ENCODE data around the gene HDLBP.

The HDLBP gene

GRCh38 chr2:241228081-241228859 is 87.2 kb downstream of the HDLBP start:
- TF ChIP-seq CTCF (IDR thresholded peaks at IDR 0.05; ENCODE audit: low read depth, low read length) (no peak), EZH2phosphoT487 (IDR thresholded peaks at IDR 0.05; ENCODE audit: low read depth) (no peak)
- Histone ChIP-seq H3K4me1 (ENCODE audit: low read length) (no peaks in the 10 kb centered on the region), H3K27ac (ENCODE audit: low read length) (no peak overlapping the region), H3K9ac (ENCODE audit: low read length) (no peak overlapping the region), H3K27me3 (ENCODE audit: low read depth, low read length) (no peaks in the 10 kb centered on the region), H3K4me3 (ENCODE audit: low read length) (no peak overlapping the region), H4K20me1 (ENCODE audit: insufficient read depth, low read length) (no peaks in the 10 kb centered on the region), H3K4me2 (ENCODE audit: low read length) (no peak overlapping the region), H2AFZ (ENCODE audit: low read depth, low read length) (no peak overlapping the region), H3K36me3 (replicated peaks; ENCODE audit: low read depth, low read length) (peaks cover 27% of the 10 kb centered on the region), H3K79me2 (ENCODE audit: low read length) (no peaks in the 10 kb centered on the region), H3K9me3 (ENCODE audit: insufficient read depth, low read length) (no peaks in the 10 kb centered on the region)

GRCh38 chr2:241227594-241227993 is 87.9 kb downstream of the HDLBP start:
- Histone ChIP-seq H3K9ac (ENCODE audit: low read length) (no peak overlapping the region), H3K9me3 (ENCODE audit: insufficient read depth, low read length) (no peaks in the 10 kb centered on the region), H3K27ac (ENCODE audit: low read length) (no peak overlapping the region), H3K4me1 (ENCODE audit: low read length) (no peaks in the 10 kb centered on the region), H3K4me3 (ENCODE audit: low read length) (no peak overlapping the region), H3K36me3 (replicated peaks; ENCODE audit: low read depth, low read length) (peaks cover 27% of the 10 kb centered on the region), H3K79me2 (ENCODE audit: low read length) (no peaks in the 10 kb centered on the region), H3K27me3 (ENCODE audit: low read depth, low read length) (no peaks in the 10 kb centered on the region), H3K4me2 (ENCODE audit: low read length) (no peak overlapping the region), H4K20me1 (ENCODE audit: insufficient read depth, low read length) (no peaks in the 10 kb centered on the region), H2AFZ (ENCODE audit: low read depth, low read length) (no peak overlapping the region)
- TF ChIP-seq EZH2phosphoT487 (IDR thresholded peaks at IDR 0.05; ENCODE audit: low read depth): no peak
- TF ChIP-seq CTCF (IDR thresholded peaks at IDR 0.05; ENCODE audit: low read depth, low read length): no peak

- Histone ChIP-seq H3K27me3 (ENCODE audit: low read depth, low read length) (no peaks in the 10 kb centered on the region), H3K36me3 (replicated peaks; ENCODE audit: low read depth, low read length) (peaks cover 26% of the 10 kb centered on the region), H3K4me2 (ENCODE audit: low read length) (no peak overlapping the region), H3K4me1 (ENCODE audit: low read length) (no peaks in the 10 kb centered on the region), H3K9me3 (ENCODE audit: insufficient read depth, low read length) (no peaks in the 10 kb centered on the region), H3K79me2 (ENCODE audit: low read length) (no peaks in the 10 kb centered on the region), H4K20me1 (ENCODE audit: insufficient read depth, low read length) (no peaks in the 10 kb centered on the region), H3K9ac (ENCODE audit: low read length) (no peak overlapping the region), H3K27ac (ENCODE audit: low read length) (no peak overlapping the region), H2AFZ (ENCODE audit: low read depth, low read length) (no peak overlapping the region), H3K4me3 (ENCODE audit: low read length) (no peak overlapping the region)
- TF ChIP-seq EZH2phosphoT487 (IDR thresholded peaks at IDR 0.05; ENCODE audit: low read depth): no peak
- TF ChIP-seq CTCF (IDR thresholded peaks at IDR 0.05; ENCODE audit: low read depth, low read length): no peak
Observed at GRCh38 chr2:241226723-241227572, 88.5 kb downstream of the HDLBP start.

GRCh38 chr2:241225983-241226382 is 89.5 kb downstream of the HDLBP start:
- Histone ChIP-seq H3K79me2 (ENCODE audit: low read length) (no peaks in the 10 kb centered on the region), H3K4me3 (ENCODE audit: low read length) (no peak overlapping the region), H3K9me3 (ENCODE audit: insufficient read depth, low read length) (no peaks in the 10 kb centered on the region), H3K4me2 (ENCODE audit: low read length) (no peak overlapping the region), H3K9ac (ENCODE audit: low read length) (no peak overlapping the region), H4K20me1 (ENCODE audit: insufficient read depth, low read length) (no peaks in the 10 kb centered on the region), H3K27ac (ENCODE audit: low read length) (no peak overlapping the region), H2AFZ (ENCODE audit: low read depth, low read length) (no peak overlapping the region), H3K27me3 (ENCODE audit: low read depth, low read length) (no peaks in the 10 kb centered on the region), H3K4me1 (ENCODE audit: low read length) (no peaks in the 10 kb centered on the region), H3K36me3 (replicated peaks; ENCODE audit: low read depth, low read length) (peaks cover 23% of the 10 kb centered on the region)
- no peak for TF ChIP-seq EZH2phosphoT487 (IDR thresholded peaks at IDR 0.05; ENCODE audit: low read depth)
- no peak for TF ChIP-seq CTCF (IDR thresholded peaks at IDR 0.05; ENCODE audit: low read depth, low read length)

Data from OCI-LY3 (cell line).